ENCODE data around the gene ZYX. TPM values are rescaled to one million over a fixed set of nuclear protein-coding genes. Genes with fewer than 3 reads are reported as not detected.

ZYX gene
- polyA plus RNA-seq, 1 of the 3 experiments (the other 2 are of a cell fraction) = 271 TPM

DNA sequence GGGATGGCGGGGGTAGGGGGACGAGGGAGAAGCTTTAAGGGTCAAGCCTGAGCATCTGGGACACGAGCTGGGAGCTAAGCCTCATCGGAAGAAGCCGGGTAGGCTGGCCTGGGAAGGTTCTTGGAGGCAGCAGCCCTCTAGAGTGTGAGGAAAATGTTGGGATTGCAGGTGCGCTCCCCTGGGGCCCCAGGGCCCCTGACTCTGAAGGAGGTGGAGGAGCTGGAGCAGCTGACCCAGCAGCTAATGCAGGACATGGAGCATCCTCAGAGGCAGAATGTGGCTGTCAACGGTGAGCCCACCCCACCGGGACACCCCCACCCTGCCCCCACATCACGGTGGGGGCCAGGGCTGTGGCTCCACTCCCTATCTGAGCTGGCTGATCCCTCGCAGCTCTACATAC, 6.9 kb downstream of the ZYX start (continued):
- TF ChIP-seq, protein P1, sequence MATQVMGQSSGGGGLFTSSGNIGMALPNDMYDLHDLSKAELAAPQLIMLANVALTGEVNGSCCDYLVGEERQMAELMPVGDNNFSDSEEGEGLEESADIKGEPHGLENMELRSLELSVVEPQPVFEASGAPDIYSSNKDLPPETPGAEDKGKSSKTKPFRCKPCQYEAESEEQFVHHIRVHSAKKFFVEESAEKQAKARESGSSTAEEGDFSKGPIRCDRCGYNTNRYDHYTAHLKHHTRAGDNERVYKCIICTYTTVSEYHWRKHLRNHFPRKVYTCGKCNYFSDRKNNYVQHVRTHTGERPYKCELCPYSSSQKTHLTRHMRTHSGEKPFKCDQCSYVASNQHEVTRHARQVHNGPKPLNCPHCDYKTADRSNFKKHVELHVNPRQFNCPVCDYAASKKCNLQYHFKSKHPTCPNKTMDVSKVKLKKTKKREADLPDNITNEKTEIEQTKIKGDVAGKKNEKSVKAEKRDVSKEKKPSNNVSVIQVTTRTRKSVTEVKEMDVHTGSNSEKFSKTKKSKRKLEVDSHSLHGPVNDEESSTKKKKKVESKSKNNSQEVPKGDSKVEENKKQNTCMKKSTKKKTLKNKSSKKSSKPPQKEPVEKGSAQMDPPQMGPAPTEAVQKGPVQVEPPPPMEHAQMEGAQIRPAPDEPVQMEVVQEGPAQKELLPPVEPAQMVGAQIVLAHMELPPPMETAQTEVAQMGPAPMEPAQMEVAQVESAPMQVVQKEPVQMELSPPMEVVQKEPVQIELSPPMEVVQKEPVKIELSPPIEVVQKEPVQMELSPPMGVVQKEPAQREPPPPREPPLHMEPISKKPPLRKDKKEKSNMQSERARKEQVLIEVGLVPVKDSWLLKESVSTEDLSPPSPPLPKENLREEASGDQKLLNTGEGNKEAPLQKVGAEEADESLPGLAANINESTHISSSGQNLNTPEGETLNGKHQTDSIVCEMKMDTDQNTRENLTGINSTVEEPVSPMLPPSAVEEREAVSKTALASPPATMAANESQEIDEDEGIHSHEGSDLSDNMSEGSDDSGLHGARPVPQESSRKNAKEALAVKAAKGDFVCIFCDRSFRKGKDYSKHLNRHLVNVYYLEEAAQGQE (IDR thresholded peaks at IDR 0.05; ENCODE audit: low read depth, low read length) = no peak

GRCh38 chr7:143388491-143389101, 7.5 kb downstream of the ZYX start:
- CTCF ChIA-PET = interaction anchor here (0.7 to 8.3 kb wide), 9 partner anchors 8 to 174 kb away, joined by 4 to 43 read pairs (median 5); no protein-coding TSS in a partner anchor
- H3K4me2 ChIP-seq = peak overlapping the region; percentile 100
- POLR2A ChIA-PET = interaction anchor here (0.9 to 1.0 kb wide), 2 partner anchors 12 to 125 kb away, joined by 3 to 4 read pairs; partner anchors contain the start of gene GSTK1
- peaks cover 63 to 76% of the 10 kb centered on the region in 2 experiments for H3K36me3 ChIP-seq (replicated peaks in 1 of 2; ENCODE audit: control insufficient read depth in 1 of 2, insufficient read depth in 2 of 2, low read length in 1 of 2)
- no peak for TF ChIP-seq TAF1 (IDR thresholded peaks at IDR 0.05; ENCODE audit: borderline replicate concordance, low read depth, low read length)
- TF ChIP-seq YY1 (IDR thresholded peaks at IDR 0.05; ENCODE audit: low read depth) = no peak
- no peak for TF ChIP-seq EZH2phosphoT487 (IDR thresholded peaks at IDR 0.05; ENCODE audit: borderline replicate concordance, low read depth)
- TF ChIP-seq CTCF (IDR thresholded peaks at IDR 0.05) = peak; percentile 24
- no peak for TF ChIP-seq USF2 (IDR thresholded peaks at IDR 0.05; ENCODE audit: borderline replicate concordance, low read depth, low read length)
- DNase-seq = no peak
- no peak overlapping the region for H2AFZ ChIP-seq (ENCODE audit: low read depth)
- H3K9me3 ChIP-seq = no peaks in the 10 kb centered on the region
- no peaks in the 10 kb centered on the region for H3K27me3 ChIP-seq (ENCODE audit: insufficient read depth)
- peaks cover 16 to 64% of the 10 kb centered on the region in 2 experiments; a peak in 3 of 4 replicates for H3K4me1 ChIP-seq (ENCODE audit: control insufficient read depth in 1 of 2, insufficient read depth in 2 of 2, low read depth in 1 of 2, low read length in 1 of 2)
- H3K27ac ChIP-seq (ENCODE audit: low read depth in 2 of 2, low read length in 1 of 2) = peak overlapping the region in 1 of 2 experiments; percentile 75; a peak in 1 of 4 replicates
- peaks cover 95% of the 10 kb centered on the region for H4K20me1 ChIP-seq (ENCODE audit: insufficient read depth)
- H3K4me3 ChIP-seq (ENCODE audit: low read depth in 2 of 2, low read length in 1 of 2) = no peak overlapping the region
- peaks cover 58% of the 10 kb centered on the region for H3K79me2 ChIP-seq (ENCODE audit: insufficient read depth)
- H3F3A ChIP-seq (replicated peaks; ENCODE audit: insufficient read depth) = peaks cover 81% of the 10 kb centered on the region
- no peak overlapping the region for H3K9ac ChIP-seq
- H3K9me2 ChIP-seq = no peaks in the 10 kb centered on the region
- 94% methylated on average over 20 of the region's 28 CpGs for WGBS (ENCODE audit: low lambda C conversion rate)
